ENCODE measurements around the gene MAPK8IP1.
"Not testable (repeated sequence)": the region's sequence is repeated elsewhere in the genome, so short reads cannot be mapped to it uniquely, and the experiment has no call there.

The MAPK8IP1 gene

GRCh38 chr11:45892856-45893255 lies 7.4 kb downstream of the MAPK8IP1 start:
- DNase-seq = no peak

GRCh38 chr11:45894555-45895247 lies 9.2 kb downstream of the MAPK8IP1 start:
- DNase-seq = no peak

GRCh38 chr11:45895553-45896259 lies 10.3 kb downstream of the MAPK8IP1 start:
- DNase-seq = no peak

GRCh38 chr11:45896422-45896984 lies 11.1 kb downstream of the MAPK8IP1 start:
- no peak for DNase-seq

GRCh38 chr11:45897556-45897955 lies 12.1 kb downstream of the MAPK8IP1 start:
- no peak for DNase-seq

- no peak for DNase-seq
Observed at GRCh38 chr11:45899086-45899447, 13.6 kb downstream of the MAPK8IP1 start.

- peak; percentile 84 to 86 for DNase-seq
Observed at GRCh38 chr11:45899448-45900174, 14.2 kb downstream of the MAPK8IP1 start.

GRCh38 chr11:45900175-45900800 lies 14.8 kb downstream of the MAPK8IP1 start:
- DNase-seq = not testable (repeated sequence)

GRCh38 chr11:45900916-45901617 lies 15.6 kb downstream of the MAPK8IP1 start:
- DNase-seq = peak; percentile 51 to 62

- peak; percentile 84 to 85 for DNase-seq
Observed at GRCh38 chr11:45901626-45902025, 16.2 kb downstream of the MAPK8IP1 start.

GRCh38 chr11:45902452-45903380 lies 17.3 kb downstream of the MAPK8IP1 start:
- no peak for DNase-seq

- no peak for DNase-seq
Observed at GRCh38 chr11:45904309-45904915, 19.0 kb downstream of the MAPK8IP1 start.

- DNase-seq = no peak
Observed at GRCh38 chr11:45905095-45905494, 19.6 kb downstream of the MAPK8IP1 start.

GRCh38 chr11:45905576-45905975 lies 20.1 kb downstream of the MAPK8IP1 start:
- DNase-seq = not testable (repeated sequence)

GRCh38 chr11:45906096-45906682 lies 20.7 kb downstream of the MAPK8IP1 start:
- no peak for DNase-seq

GRCh38 chr11:45906965-45907611 lies 21.6 kb downstream of the MAPK8IP1 start, which contains the start of gene FREY1:
TSS of gene FREY1 (minus strand) at chr11:45907271. CDS start at chr11:45907245, 26 bp downstream.
- no peak for DNase-seq

GRCh38 chr11:45907911-45908370 lies 22.5 kb downstream of the MAPK8IP1 start:
- no peak for DNase-seq

GRCh38 chr11:45909594-45910475 lies 24.4 kb downstream of the MAPK8IP1 start:
- DNase-seq = no peak

Measured in hippocampal formation (tissue), 2 donors.